Measurements from ENCODE around the gene PDSS2.

Gene PDSS2

GRCh38 chr6:107186047-107186446 lies 273.3 kb downstream of the PDSS2 start:
- no peak overlapping the region for H3K4me3 ChIP-seq (ENCODE audit: low read depth in 1 of 2, low read length in 2 of 2)
- no peak for TF ChIP-seq EZH2 (IDR thresholded peaks at IDR 0.05; ENCODE audit: borderline replicate concordance, low read depth, low read length, severe bottlenecking)
- no peak for TF ChIP-seq CTCF (IDR thresholded peaks at IDR 0.05; ENCODE audit: borderline replicate concordance, extremely low read depth, low read length, poor library complexity, severe bottlenecking)
- DNase-seq, result no peak

GRCh38 chr6:107185391-107185970 lies 273.9 kb downstream of the PDSS2 start:
- no peak for ATAC-seq (ENCODE audit: insufficient read depth, low read depth)
- no peak overlapping the region for H2AFZ ChIP-seq (ENCODE audit: low read depth, low read length)

More at GRCh38 chr6:107186047-107186446, 273.3 kb downstream of the PDSS2 start:
- H2AFZ ChIP-seq (ENCODE audit: low read depth, low read length), result no peak overlapping the region
- H3K4me1 ChIP-seq (ENCODE audit: insufficient read depth, low read length), result no peaks in the 10 kb centered on the region
- no peaks in the 10 kb centered on the region for H3K9me3 ChIP-seq (ENCODE audit: insufficient read depth, low read length, severe bottlenecking)
- no peak overlapping the region for H3K27ac ChIP-seq (ENCODE audit: low read length)
- H3K4me2 ChIP-seq (ENCODE audit: insufficient read depth, low read length), result no peak overlapping the region
- no peaks in the 10 kb centered on the region for H3K36me3 ChIP-seq (ENCODE audit: insufficient read depth, low read length)
- H3K9ac ChIP-seq (ENCODE audit: low read depth, low read length), result no peak overlapping the region
- no peaks in the 10 kb centered on the region for H3K27me3 ChIP-seq (ENCODE audit: insufficient read depth, low read length, poor library complexity)
- H3K79me2 ChIP-seq (ENCODE audit: insufficient read depth, low read length), result no peaks in the 10 kb centered on the region
- ATAC-seq (ENCODE audit: insufficient read depth, low read depth), result no peak
- no peaks in the 10 kb centered on the region for H4K20me1 ChIP-seq (ENCODE audit: insufficient read depth, low read length)

GRCh38 chr6:107184435-107184834 lies 274.9 kb downstream of the PDSS2 start:
- TF ChIP-seq EZH2 (IDR thresholded peaks at IDR 0.05; ENCODE audit: borderline replicate concordance, low read depth, low read length, severe bottlenecking) (no peak), CTCF (IDR thresholded peaks at IDR 0.05; ENCODE audit: borderline replicate concordance, extremely low read depth, low read length, poor library complexity, severe bottlenecking) (no peak)
- Histone ChIP-seq H3K27me3 (ENCODE audit: insufficient read depth, low read length, poor library complexity) (no peaks in the 10 kb centered on the region), H3K4me3 (ENCODE audit: low read depth in 1 of 2, low read length in 2 of 2) (no peak overlapping the region), H4K20me1 (ENCODE audit: insufficient read depth, low read length) (no peaks in the 10 kb centered on the region), H3K4me1 (ENCODE audit: insufficient read depth, low read length) (no peaks in the 10 kb centered on the region), H3K4me2 (ENCODE audit: insufficient read depth, low read length) (no peak overlapping the region), H3K27ac (ENCODE audit: low read length) (no peak overlapping the region), H3K9me3 (ENCODE audit: insufficient read depth, low read length, severe bottlenecking) (no peaks in the 10 kb centered on the region), H3K9ac (ENCODE audit: low read depth, low read length) (no peak overlapping the region), H3K79me2 (ENCODE audit: insufficient read depth, low read length) (no peaks in the 10 kb centered on the region), H2AFZ (ENCODE audit: low read depth, low read length) (no peak overlapping the region), H3K36me3 (ENCODE audit: insufficient read depth, low read length) (no peaks in the 10 kb centered on the region)
- DNase-seq (no peak), ATAC-seq (ENCODE audit: insufficient read depth, low read depth) (no peak)

More at GRCh38 chr6:107185391-107185970, 273.9 kb downstream of the PDSS2 start:
- DNase-seq, result no peak
- H3K79me2 ChIP-seq (ENCODE audit: insufficient read depth, low read length), result no peaks in the 10 kb centered on the region
- H3K9me3 ChIP-seq (ENCODE audit: insufficient read depth, low read length, severe bottlenecking), result no peaks in the 10 kb centered on the region
- no peak overlapping the region for H3K4me3 ChIP-seq (ENCODE audit: low read depth in 1 of 2, low read length in 2 of 2)
- H3K27me3 ChIP-seq (ENCODE audit: insufficient read depth, low read length, poor library complexity), result no peaks in the 10 kb centered on the region
- no peaks in the 10 kb centered on the region for H3K4me1 ChIP-seq (ENCODE audit: insufficient read depth, low read length)
- H3K27ac ChIP-seq (ENCODE audit: low read length), result no peak overlapping the region
- H3K9ac ChIP-seq (ENCODE audit: low read depth, low read length), result no peak overlapping the region
- H3K4me2 ChIP-seq (ENCODE audit: insufficient read depth, low read length), result no peak overlapping the region
- no peaks in the 10 kb centered on the region for H3K36me3 ChIP-seq (ENCODE audit: insufficient read depth, low read length)
- TF ChIP-seq CTCF (IDR thresholded peaks at IDR 0.05; ENCODE audit: borderline replicate concordance, extremely low read depth, low read length, poor library complexity, severe bottlenecking), result no peak
- no peaks in the 10 kb centered on the region for H4K20me1 ChIP-seq (ENCODE audit: insufficient read depth, low read length)

- Histone ChIP-seq H3K27me3 (ENCODE audit: insufficient read depth, low read length, poor library complexity) (no peaks in the 10 kb centered on the region), H3K9ac (ENCODE audit: low read depth, low read length) (no peak overlapping the region), H3K4me2 (ENCODE audit: insufficient read depth, low read length) (no peak overlapping the region), H4K20me1 (ENCODE audit: insufficient read depth, low read length) (no peaks in the 10 kb centered on the region), H3K4me1 (ENCODE audit: insufficient read depth, low read length) (no peaks in the 10 kb centered on the region), H3K36me3 (ENCODE audit: insufficient read depth, low read length) (no peaks in the 10 kb centered on the region), H2AFZ (ENCODE audit: low read depth, low read length) (no peak overlapping the region), H3K27ac (ENCODE audit: low read length) (no peak overlapping the region), H3K9me3 (ENCODE audit: insufficient read depth, low read length, severe bottlenecking) (no peaks in the 10 kb centered on the region), H3K4me3 (ENCODE audit: low read depth in 1 of 2, low read length in 2 of 2) (no peak overlapping the region), H3K79me2 (ENCODE audit: insufficient read depth, low read length) (no peaks in the 10 kb centered on the region)
- TF ChIP-seq EZH2 (IDR thresholded peaks at IDR 0.05; ENCODE audit: borderline replicate concordance, low read depth, low read length, severe bottlenecking), result no peak
- TF ChIP-seq CTCF (IDR thresholded peaks at IDR 0.05; ENCODE audit: borderline replicate concordance, extremely low read depth, low read length, poor library complexity, severe bottlenecking), result no peak
- DNase-seq (no peak), ATAC-seq (ENCODE audit: insufficient read depth, low read depth) (no peak)
Observed at GRCh38 chr6:107180099-107180498, 279.3 kb downstream of the PDSS2 start.
